HepG2 (cell line): ENCODE results near the gene RNF8. TPM values are rescaled to one million over a fixed set of nuclear protein-coding genes. Genes with fewer than 3 reads are reported as not detected.

Experiments
- ARID3A ChIP-seq: IDR thresholded peaks from 2 replicates; pipeline ENCODE4 v1.6.1; 2012; ENCODE audit warnings: low read depth, low read length, improper control_type of control experiment
- EHMT2 ChIP-seq: fragments of 200-600 bp; sonication (generic); IDR thresholded peaks from 2 replicates; pipeline ENCODE4 v1.7.0; 2017; ENCODE audit warnings: antibody characterized with exemption, low read depth, low read length, borderline replicate concordance
- ETS1 ChIP-seq: sonication (generic); formaldehyde crosslinking; IDR thresholded peaks from 2 replicates; pipeline ENCODE4 v1.4.0; 2020; ENCODE audit warnings: missing genetic modification reagents
- ETV6 ChIP-seq: sonication (generic); formaldehyde crosslinking; conservative IDR thresholded peaks from 2 replicates; pipeline ENCODE4 v1.4.0; 2020; ENCODE audit warnings: missing genetic modification reagents
- FOXA3 ChIP-seq: IDR thresholded peaks from 2 replicates; pipeline ENCODE4 v1.6.1; 2016; ENCODE audit warnings: missing genetic modification reagents, missing compliant biosample characterization
- GATAD1 ChIP-seq: IDR thresholded peaks from 2 replicates; pipeline ENCODE4 v1.6.1; 2016; ENCODE audit warnings: missing genetic modification reagents, missing compliant biosample characterization
- KDM3A ChIP-seq: IDR thresholded peaks from 2 replicates; pipeline ENCODE4 v1.6.1; 2018; ENCODE audit warnings: low read depth, missing compliant biosample characterization
- KLF16 ChIP-seq, 2 experiments: sonication (generic) in 1 of 2; formaldehyde crosslinking in 1 of 2; IDR thresholded peaks; 2 replicates each; pipeline versions ENCODE4 v1.6.1 to v1.8.0; 2016 to 2023; ENCODE audit warnings: missing genetic modification reagents in 2 of 2, missing compliant biosample characterization in 1 of 2
- MEF2D ChIP-seq: sonication (generic); formaldehyde crosslinking; IDR thresholded peaks from 2 replicates; pipeline ENCODE4 v1.5.1; 2020; ENCODE audit warnings: mild to moderate bottlenecking, missing genetic modification reagents
- SIN3A ChIP-seq: IDR thresholded peaks from 2 replicates; pipeline ENCODE4 v1.6.1; 2011; ENCODE audit warnings: low read depth, mild to moderate bottlenecking, control low read depth, low read length, borderline replicate concordance
- SRF ChIP-seq: IDR thresholded peaks from 2 replicates; pipeline ENCODE4 v1.6.1; 2011; ENCODE audit warnings: mild to moderate bottlenecking, low read depth, low read length, moderate library complexity
- YY1 ChIP-seq: IDR thresholded peaks from 2 replicates; pipeline ENCODE4 v1.6.1; 2011; ENCODE audit warnings: low read length, low read depth, moderate library complexity, mild to moderate bottlenecking; ENCODE audit not compliant: insufficient read depth, insufficient replicate concordance
- ZFP1 ChIP-seq: IDR thresholded peaks from 2 replicates; pipeline ENCODE4 v1.6.1; 2016
- ZFP91 ChIP-seq: sonication (generic); formaldehyde crosslinking; IDR thresholded peaks from 2 replicates; pipeline ENCODE4 v1.9.0; 2022; ENCODE audit warnings: missing genetic modification reagents, mild to moderate bottlenecking, borderline replicate concordance
- ZFX ChIP-seq: sonication (generic); formaldehyde crosslinking; IDR thresholded peaks from 2 replicates; pipeline ENCODE4 v1.4.0; 2020; ENCODE audit warnings: mild to moderate bottlenecking, low read depth, missing genetic modification reagents, moderate library complexity
- ZNF20 ChIP-seq: sonication (generic); formaldehyde crosslinking; IDR thresholded peaks from 2 replicates; pipeline ENCODE4 v1.4.0; 2020; ENCODE audit warnings: mild to moderate bottlenecking, moderate library complexity, missing genetic modification reagents
- ZNF24 ChIP-seq: fragments of 450-650 bp; IDR thresholded peaks from 2 replicates; pipeline ENCODE4 v1.6.1; 2017; ENCODE audit warnings: antibody characterized with exemption, mild to moderate bottlenecking
- ZNF569 ChIP-seq: sonication (generic); formaldehyde crosslinking; IDR thresholded peaks from 2 replicates; pipeline ENCODE4 v1.5.0; 2020; ENCODE audit warnings: mild to moderate bottlenecking, missing genetic modification reagents, moderate library complexity, borderline replicate concordance
- ZNF704 ChIP-seq: sonication (generic); formaldehyde crosslinking; IDR thresholded peaks from 2 replicates; pipeline ENCODE4 v1.8.1; 2023; ENCODE audit warnings: mild to moderate bottlenecking, inconsistent platforms, moderate library complexity, missing genetic modification reagents, borderline replicate concordance
- ZNF773 ChIP-seq: sonication (generic); formaldehyde crosslinking; IDR thresholded peaks from 2 replicates; pipeline ENCODE4 v1.4.0; 2020; ENCODE audit warnings: missing genetic modification reagents, borderline replicate concordance
- ZNF784 ChIP-seq: sonication (generic); formaldehyde crosslinking; IDR thresholded peaks from 2 replicates; pipeline ENCODE4 v1.5.1; 2020; ENCODE audit warnings: missing genetic modification reagents, mild to moderate bottlenecking, borderline replicate concordance
- polyA plus RNA-seq, 8 experiments: library from polyadenylated mRNA; depleted of rRNA in 3 of 8; stranded (reverse) in 7 of 8; unstranded in 1 of 8; fragments of >200 nt; fragmentation: Illumina TruSeq in 4 of 8; extraction: Trizol in 4 of 8; gene quantifications; 2 replicates each; pipeline versions ENCODE4 v1.2.1 to v1.2.3, GENCODE V29; 2011 to 2016; ENCODE audit warnings: low read depth in 4 of 8, missing spikeins in 1 of 8, mixed read lengths in 1 of 8; ENCODE audit not compliant: insufficient read depth in 1 of 8
- total RNA-seq, 5 experiments: library from RNA; depleted of rRNA; stranded (reverse); fragments of >200 nt; fragmentation: Illumina TruSeq; extraction: Trizol; gene quantifications; 2 replicates each; pipeline ENCODE4 v1.2.3, GENCODE V29; 2016; ENCODE audit warnings: low read depth in 1 of 5

Gene RNF8
- total and polyA plus RNA-seq, 2 of the 13 experiments (the other 11 are each of a cell fraction or from before 2014, with no cell fraction given) = 21.8 to 47.6 TPM

GRCh38 chr6:37432916-37433656 lies 79.3 kb downstream of the RNF8 start, which contains the start of gene CMTR1 (continued):
- TF ChIP-seq ZNF773 (0 out of 2 replicates have a peak, but pooled peaks have one; percentile 38), ZNF569 (CRISPR knock-in tag) (no peak), GATAD1 (peak; percentile 99), ZFP1 (CRISPR knock-in tag) (no peak; the same call in 1 of the 2 replicates), MEF2D (CRISPR knock-in tag) (no peak; the same call in 1 of the 2 replicates), SRF (peak; percentile 83), ARID3A (no peak), ETV6 (CRISPR knock-in tag) (peak; percentile 31; the same call in 1 of the 2 replicates), ZNF784 (CRISPR knock-in tag) (peak; percentile 82; the same call in 1 of the 2 replicates), ZNF20 (no peak), YY1 (peak; percentile 76), FOXA3 (CRISPR knock-in tag) (peak; percentile 73), SIN3A (peak; percentile 93; the same call in 1 of the 2 replicates), ZFX (CRISPR knock-in tag) (peak; percentile 91), ZNF704 (CRISPR knock-in tag) (no peak), EHMT2 (no peak), ZNF24 (no peak), KDM3A (CRISPR knock-in tag) (peak; percentile 95), ETS1 (CRISPR knock-in tag) (no peak), ZFP91 (CRISPR knock-in tag) (peak; percentile 95), KLF16 (CRISPR knock-in tag; IDR thresholded peaks at IDR 0.05) (peak in 1 of 2 experiments; percentile 75; a peak in 3 of 4 replicates)
